Stimulated activated naive CD4-positive, alpha-beta T cell treated with Interleukin-2 at 50 U/mL for 16 hours (primary cell): ENCODE measurements around the gene TMED4.

Experiments used
- DNase-seq: peaks from one replicate; lab custom pipeline; 2025; lab: John Stamatoyannopoulos, UW

Gene TMED4

GRCh38 chr7:44581879-44582603 is at the start of gene TMED4:
TSS of gene TMED4 (minus strand) at chr7:44582231. CDS start at chr7:44582206, 25 bp downstream.
- DNase-seq: peak; percentile 100

DNA sequence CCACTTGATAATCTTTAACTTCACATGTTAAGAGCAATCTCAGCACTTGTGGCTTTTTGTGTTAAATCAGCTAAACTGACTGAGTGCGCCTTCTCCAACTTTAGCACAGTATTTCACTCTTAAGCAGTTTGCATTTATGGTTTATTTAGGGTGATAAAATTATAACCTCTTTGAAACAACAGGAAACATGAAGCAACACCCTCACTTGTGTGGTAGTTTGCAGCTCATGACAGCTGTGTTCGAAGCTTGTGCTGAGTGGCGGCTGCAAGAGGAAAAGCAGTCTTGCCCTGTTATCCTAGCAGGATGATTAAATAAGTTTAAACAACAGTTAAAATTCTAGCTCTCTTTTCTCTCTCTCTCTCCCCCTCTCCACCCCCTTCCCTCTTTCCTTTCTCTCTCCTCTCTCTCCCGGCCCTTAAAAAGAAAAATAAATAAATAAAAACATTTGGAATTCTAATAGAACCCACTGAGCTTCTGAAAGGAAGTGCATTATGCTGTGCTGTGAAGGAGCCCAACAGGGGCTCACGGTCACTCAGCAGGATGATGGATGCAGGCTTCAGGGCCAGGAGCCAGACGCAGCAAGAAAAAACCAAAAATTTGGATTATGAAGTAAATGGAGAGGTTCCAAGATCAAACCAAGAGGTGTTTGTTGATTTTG is 49.6 kb upstream of the TMED4 start:
- no peak for DNase-seq

DNA sequence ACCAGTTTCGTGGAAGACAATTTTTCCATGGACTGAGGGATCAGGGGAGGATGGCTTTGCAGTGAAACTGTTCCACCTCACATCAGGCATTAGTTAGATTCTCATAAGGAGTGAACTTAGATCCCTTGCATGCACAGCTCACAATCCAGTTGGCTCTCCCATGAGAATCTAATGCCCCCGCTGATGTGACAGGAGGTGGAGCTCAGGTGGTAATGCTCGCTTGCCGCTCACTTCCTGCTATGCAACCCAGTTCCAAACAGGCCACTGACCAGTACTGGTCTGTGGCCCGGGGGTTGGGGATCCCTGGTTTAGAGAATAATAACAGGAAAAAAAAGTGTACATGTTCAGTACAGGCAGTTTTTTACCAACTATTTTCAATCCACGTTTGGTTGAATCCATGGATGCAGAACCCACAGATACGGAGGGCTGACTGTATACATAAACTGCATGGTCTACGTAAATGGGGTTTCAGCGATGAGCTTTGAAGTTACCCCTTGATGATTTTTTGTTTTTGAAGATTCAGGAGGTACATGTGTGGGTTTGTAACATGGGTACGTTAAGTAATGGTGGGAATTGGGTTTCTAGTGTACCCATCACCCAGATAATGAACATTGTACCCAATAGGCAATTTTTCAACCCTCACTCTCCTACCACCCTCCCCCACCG is 48.9 kb upstream of the TMED4 start:
- no peak for DNase-seq

DNA sequence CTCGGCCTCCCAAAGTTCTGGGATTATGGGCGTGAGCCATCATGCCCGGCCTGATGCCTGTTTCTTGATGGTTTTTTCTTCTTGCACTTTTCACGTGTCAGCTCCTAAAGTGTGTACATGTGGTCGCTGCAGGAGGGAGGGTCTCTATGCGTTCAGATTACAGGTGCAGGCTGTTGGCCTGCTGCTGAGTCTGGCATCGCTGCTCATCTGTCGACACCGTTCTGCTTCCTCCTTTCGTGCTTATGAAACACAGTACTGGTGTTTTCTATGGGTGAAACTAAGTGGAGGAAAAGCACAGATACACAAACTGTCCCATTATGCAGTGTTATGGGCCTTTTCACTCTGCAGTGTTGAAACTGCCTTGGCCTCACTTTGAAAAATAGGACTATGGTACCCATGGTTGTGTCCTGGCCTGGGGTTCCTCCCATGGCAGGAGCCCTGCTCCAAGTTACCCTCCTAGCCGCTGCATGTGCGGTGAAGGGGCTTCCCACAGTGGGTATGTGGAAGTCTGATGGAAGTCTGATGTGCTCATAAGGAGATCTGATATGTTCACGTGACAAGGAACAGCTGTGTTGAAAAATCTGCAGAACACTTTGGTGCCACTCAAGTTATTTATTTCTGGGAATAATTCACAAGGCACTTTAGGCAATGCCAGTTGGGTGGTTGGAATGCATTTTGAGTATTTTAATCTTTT is 47.9 kb upstream of the TMED4 start:
- no peak for DNase-seq

- DNase-seq: no peak
Measured at GRCh38 chr7:44626620-44627019, 44.6 kb upstream of the TMED4 start.

DNA sequence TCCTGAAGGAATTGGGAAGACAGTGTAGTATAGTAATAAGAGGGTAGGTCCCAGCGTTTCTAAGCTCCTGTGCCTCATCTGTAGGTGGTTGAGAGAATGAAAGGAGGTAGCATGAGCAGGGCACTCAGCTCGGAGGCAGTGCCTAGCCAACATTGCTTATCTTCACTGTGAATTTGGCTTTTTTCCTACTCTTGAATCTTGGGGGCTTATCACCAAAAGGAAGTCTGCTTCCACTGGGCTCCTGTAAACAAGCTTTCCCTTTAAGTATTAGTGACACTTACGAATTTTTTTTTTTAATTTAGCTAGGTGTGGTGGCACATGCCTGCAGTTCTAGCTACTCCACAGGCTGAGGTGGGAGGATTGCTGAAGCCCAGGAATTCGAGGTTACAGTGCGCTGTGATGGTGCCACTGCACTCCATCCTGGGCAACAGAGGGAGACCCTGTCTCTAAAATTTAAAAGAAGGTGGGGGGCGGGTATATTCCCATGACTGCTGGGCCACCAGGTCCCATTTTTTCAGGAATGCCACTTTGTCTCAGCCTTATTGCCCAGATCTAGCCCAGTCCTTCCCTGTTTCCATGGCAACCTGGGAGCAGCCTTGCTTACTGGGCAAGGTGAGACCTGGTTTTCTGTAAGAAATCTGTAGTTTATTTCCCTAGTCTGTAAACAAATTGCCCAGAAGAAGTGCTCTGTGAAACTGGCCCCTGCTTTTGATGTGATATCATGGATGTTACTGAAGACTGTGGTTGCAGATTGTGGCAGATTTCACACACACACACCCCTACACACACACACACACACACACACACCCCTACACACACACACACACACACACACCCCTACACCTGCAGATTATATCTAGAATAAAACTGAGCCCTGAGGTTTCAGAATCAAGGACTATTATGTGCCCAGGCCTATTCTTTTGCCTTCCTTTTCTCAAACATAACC is 43.8 kb upstream of the TMED4 start:
- no peak for DNase-seq

DNA sequence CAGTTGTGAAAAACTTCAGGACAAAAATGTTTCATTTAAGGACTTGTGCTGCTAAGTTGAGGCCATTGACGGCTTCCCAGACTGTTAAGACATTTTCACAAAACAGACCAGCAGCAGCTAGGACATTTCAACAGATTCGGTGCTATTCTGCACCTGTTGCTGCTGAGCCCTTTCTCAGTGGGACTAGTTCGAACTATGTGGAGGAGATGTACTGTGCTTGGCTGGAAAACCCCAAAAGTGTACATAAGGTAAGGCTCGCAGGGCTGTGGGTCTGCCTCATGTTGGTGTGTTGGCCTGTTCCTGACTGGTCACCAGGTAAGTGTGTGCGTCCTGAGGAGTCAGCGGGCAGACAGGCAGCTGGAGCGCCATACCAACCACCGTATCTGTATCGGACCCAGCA is 42.3 kb upstream of the TMED4 start:
- DNase-seq: no peak

DNA sequence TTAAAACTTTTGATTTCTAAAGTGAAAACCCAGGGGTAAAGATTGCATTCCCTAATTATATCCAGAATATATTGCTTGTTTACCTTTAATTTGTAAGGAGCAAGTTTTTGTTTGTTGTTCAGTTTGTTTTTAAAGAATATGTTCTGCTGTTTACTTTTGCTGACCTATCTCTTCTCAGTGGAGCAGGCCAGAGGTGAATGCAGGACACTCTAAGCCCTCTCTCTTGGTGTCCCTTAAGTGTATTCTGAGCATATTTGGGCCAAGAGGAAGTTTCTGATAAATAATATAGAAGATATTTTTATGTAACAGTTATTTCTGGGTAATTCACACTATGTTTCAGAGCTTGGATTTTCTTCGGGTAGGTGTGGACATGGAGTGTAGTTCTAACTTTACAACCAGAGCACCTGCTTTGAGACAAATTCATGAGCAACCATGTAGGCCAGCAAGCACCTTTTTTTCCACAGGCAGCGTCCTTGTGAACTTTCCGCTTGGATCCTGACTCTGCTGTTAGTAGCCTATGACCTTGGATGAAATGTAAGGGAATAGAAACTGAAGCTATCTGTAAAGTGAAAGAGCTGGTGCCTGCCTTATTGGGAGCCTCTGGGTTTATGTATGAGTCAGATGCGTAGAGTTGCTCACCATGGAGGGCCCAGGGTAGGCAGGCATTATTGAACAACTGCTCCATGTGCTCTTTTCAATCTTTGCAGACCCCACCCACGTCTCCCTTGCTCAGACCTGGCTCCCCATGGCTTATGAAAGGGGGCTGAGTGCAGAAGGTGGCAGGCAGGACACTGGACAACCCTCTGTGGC is 40.5 kb upstream of the TMED4 start:
- peak; percentile 57 for DNase-seq

DNA sequence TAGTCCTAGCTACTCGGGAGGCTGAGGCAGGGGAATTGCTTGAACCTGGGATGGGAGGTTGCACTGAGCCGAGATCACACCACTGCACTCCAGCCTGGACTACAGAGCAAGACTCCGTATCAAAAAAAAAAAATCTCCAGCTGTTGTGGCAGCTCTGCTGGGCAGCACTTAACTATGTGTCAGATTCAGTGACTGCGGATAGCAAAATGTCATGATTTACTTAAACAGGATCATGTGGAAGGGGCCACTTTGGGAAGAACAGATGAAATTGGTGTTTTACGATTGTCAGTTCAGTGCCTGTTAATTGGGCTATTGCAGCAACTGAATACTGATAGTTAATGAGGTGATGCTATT is 39.7 kb upstream of the TMED4 start:
- no peak for DNase-seq

DNA sequence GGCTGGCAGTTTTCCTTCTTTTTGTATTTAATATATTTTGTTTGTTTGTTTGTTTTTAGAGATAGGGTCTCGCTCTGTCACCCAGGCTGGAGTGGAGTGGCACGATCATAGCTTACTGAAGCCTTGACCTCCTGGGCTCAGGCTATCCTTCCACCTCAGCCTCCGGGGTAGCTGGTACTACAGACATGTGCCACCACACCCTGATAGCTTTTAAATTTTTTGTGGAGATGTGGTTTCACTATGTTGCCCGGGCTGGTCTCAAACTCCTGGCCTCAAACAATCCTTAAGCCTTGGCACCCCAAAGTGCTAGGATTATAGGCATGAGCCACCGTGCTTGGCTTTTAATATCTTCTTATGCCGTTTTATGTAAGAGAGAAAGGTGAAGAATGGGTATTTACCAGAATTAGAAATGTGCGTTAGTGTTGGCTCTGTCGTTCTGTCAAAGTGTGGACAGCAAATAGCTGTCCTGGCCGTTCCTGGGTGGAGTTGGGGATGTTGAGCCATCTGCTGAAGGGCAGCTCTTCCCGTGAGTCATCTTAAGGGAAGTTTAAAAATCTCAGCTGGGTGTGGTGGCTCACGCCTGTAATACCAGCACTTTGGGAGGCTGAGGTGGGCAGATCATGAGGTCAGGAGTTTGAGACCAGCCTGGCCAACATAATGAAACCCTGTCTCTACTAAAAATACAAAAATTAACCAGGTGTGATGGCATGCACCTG is 39.2 kb upstream of the TMED4 start:
- DNase-seq: no peak

- peak; percentile 29 for DNase-seq
Measured at GRCh38 chr7:44618753-44619152, 36.7 kb upstream of the TMED4 start.

DNA sequence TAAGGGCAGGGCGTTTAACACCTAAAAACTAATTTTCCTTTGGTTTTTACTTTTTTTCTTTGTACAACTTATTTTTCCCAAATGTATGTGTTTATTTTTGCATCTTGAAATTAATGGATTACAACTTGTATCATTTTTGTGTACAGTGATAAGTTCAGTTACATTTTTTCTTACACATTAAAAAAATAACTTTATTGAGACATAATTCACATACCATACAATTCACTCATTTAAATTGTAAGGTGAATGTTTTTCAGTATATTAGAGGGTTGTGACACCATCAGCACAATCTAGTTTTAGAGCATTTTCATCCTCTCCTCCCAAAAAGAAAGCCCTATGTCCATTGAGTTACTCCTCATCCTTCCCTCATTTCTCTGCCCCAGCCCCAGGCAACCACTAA is 36.0 kb upstream of the TMED4 start:
- no peak for DNase-seq

- peak; percentile 56 for DNase-seq
Measured at GRCh38 chr7:44617225-44617890, 35.3 kb upstream of the TMED4 start.

- DNase-seq: no peak
Measured at GRCh38 chr7:44616545-44616944, 34.5 kb upstream of the TMED4 start.

DNA sequence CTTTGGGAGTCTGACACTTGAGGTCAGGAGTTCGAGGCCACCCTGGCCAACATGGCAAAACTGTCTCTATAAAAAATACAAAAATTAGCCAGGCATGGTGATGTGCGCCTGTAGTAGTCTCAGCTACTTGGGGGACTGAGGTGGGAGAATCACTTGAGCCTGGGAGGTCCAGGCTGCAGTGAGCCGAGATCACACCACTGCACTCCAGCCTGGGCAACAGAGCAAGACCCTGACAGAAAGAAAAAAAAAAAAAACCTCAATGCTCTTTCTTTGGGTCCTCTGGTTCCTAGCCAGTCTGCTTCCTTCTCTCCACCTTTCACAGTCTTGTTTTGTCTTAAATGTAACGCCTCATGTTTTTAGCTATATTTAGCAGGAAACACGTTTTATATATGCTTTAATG is 33.8 kb upstream of the TMED4 start:
- no peak for DNase-seq

DNA sequence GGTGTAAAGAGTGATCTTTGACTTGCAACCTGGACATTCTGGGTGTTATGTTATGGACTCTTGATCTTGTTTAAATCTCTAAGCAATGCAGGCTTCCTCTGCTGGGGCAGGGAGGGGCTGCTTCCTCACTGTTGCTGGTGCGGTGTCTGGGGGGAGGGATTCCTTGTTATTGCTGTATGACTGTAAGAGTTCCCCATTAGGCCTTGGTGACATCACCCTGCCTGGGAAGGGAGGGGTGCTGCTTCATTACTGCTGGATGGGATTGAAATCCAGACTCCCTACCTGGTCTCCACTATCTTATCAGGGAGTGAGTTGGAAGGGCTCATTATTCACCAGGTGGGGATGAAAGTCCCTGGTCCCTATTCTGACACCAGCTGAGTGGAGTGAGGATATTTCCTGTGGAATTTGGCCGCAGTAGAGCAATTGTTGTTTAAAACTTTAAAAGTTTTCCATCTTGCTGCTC is 33.1 kb upstream of the TMED4 start:
- DNase-seq: no peak

GRCh38 chr7:44609829-44610228 is 27.8 kb upstream of the TMED4 start:
- DNase-seq: no peak

- no peak for DNase-seq
Measured at GRCh38 chr7:44608916-44609648, 27.1 kb upstream of the TMED4 start.
